Stimulated activated CD4-positive, alpha-beta T cell treated with anti-CD3 and anti-CD28 coated beads, Interleukin-2, amount 100 ng/mL, for 24 hours (primary cell): ENCODE data around the gene USP54.

Source experiments
- DNase-seq, 2 donors: peaks; one replicate each; pipeline ENCODE4 v3.0.0-alpha.2; 2020

The USP54 gene

GRCh38 chr10:73522263-73522662 is 68.9 kb downstream of the USP54 start:
- no peak for DNase-seq

- no peak for DNase-seq
Measured at GRCh38 chr10:73519336-73519735, 71.8 kb downstream of the USP54 start.

- DNase-seq, result no peak
Measured at GRCh38 chr10:73517166-73517888, 73.8 kb downstream of the USP54 start.

GRCh38 chr10:73512207-73512743 is 78.9 kb downstream of the USP54 start:
- DNase-seq, result no peak

- no peak for DNase-seq
Measured at GRCh38 chr10:73509695-73510094, 81.4 kb downstream of the USP54 start.

- DNase-seq, result no peak
Measured at GRCh38 chr10:73506491-73506890, 84.7 kb downstream of the USP54 start.

- DNase-seq, result no peak
Measured at GRCh38 chr10:73506074-73506473, 85.1 kb downstream of the USP54 start.

- no peak for DNase-seq
Measured at GRCh38 chr10:73503037-73503436, 88.1 kb downstream of the USP54 start.

GRCh38 chr10:73501651-73502050 is 89.5 kb downstream of the USP54 start:
- no peak for DNase-seq

- no peak for DNase-seq
Measured at GRCh38 chr10:73497623-73498022, 93.5 kb downstream of the USP54 start.

- peak; percentile 90 to 91 for DNase-seq
Measured at GRCh38 chr10:73495884-73496674, 95.1 kb downstream of the USP54 start, which contains the start of gene PPP3CB. TSS of gene PPP3CB (minus strand) at chr10:73496024. CDS start at chr10:73495889, 135 bp downstream.

- DNase-seq, result peak; percentile 87 to 89
Measured at GRCh38 chr10:73495226-73495883, 95.8 kb downstream of the USP54 start.

- DNase-seq, result no peak
Measured at GRCh38 chr10:73494877-73495225, 96.3 kb downstream of the USP54 start.

- no peak for DNase-seq
Measured at GRCh38 chr10:73494213-73494612, 96.9 kb downstream of the USP54 start.

GRCh38 chr10:73493781-73494180 is 97.4 kb downstream of the USP54 start:
- no peak for DNase-seq

GRCh38 chr10:73486601-73487000 is 104.5 kb downstream of the USP54 start:
- no peak for DNase-seq

GRCh38 chr10:73485320-73485719 is 105.8 kb downstream of the USP54 start:
- no peak for DNase-seq

- DNase-seq, result no peak
Measured at GRCh38 chr10:73480158-73480557, 111.0 kb downstream of the USP54 start.

- no peak for DNase-seq
Measured at GRCh38 chr10:73478636-73479035, 112.5 kb downstream of the USP54 start.

- no peak for DNase-seq
Measured at GRCh38 chr10:73471226-73471625, 119.9 kb downstream of the USP54 start.

GRCh38 chr10:73469579-73469978 is 121.6 kb downstream of the USP54 start:
- no peak for DNase-seq

- DNase-seq, result no peak
Measured at GRCh38 chr10:73467206-73467605, 123.9 kb downstream of the USP54 start.

GRCh38 chr10:73465978-73466726 is 125.0 kb downstream of the USP54 start:
- no peak for DNase-seq
